Stimulated activated CD8-positive, alpha-beta memory T cell treated with anti-CD3 and anti-CD28 coated beads, Interleukin-15, amount 100 ng/mL, for 4 hours (primary cell): Measurements from ENCODE around the gene DNAJC5.
A peak's percentile ranks its signal among the peaks of the same experiment; 100 is the strongest.
"Not testable (repeated sequence)": the region's sequence is repeated elsewhere in the genome, so short reads cannot be mapped to it uniquely, and the experiment has no call there.

Source experiments
- DNase-seq, 2 donors: peaks; one replicate each; pipeline ENCODE4 v3.0.0-alpha.2; 2020; ENCODE audit warnings: low read depth in 2 of 2

Gene DNAJC5, protein sequence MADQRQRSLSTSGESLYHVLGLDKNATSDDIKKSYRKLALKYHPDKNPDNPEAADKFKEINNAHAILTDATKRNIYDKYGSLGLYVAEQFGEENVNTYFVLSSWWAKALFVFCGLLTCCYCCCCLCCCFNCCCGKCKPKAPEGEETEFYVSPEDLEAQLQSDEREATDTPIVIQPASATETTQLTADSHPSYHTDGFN

DNA sequence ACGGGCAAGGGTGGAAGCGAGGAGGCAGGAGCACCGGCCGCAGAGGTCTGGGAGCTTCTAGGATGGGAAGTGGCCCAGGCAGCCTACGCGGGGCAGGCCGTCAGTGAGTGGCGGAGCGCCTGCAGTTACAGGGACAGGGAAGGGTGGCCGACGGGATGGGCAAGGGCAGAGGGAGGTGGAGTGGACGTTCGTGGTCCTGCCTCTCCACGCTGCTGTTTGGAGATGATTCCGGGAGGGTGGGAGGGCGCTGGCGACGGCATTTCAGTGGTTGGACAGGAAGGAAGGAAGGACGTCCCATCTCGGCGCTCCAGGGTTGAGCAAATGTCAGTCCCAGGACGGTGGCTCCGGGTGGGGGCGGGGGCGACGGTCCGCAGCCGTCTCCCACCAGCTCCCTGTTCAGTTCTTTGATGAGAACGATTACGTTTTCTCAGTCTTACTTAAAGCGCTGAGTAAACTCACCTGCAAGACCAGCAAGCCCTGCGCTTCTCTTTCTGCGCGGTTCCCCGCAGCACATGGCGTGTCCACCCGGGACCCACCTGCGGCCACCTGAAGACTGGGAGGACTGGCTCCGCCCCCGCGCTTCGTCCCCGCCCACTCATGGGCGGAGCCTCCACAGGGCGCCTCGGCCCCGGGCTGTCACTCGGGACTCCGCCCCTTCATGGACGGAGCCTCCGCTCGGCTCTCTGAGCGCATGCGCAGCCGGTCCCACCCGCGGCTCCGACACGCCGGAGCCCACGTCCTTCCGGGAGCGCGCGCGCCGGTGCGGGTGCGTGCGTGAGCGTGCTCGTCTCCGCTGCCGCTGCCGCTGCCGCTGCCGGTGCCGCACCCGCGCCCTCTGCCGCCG is at the start of gene DNAJC5:
Gene DNAJC5 (plus strand): TSS at position 769 of the 844 bp plus-strand sequence. CDS start 33,220 bp downstream, outside the sequence.
- DNase-seq, result peak; percentile 89 to 94

DNA sequence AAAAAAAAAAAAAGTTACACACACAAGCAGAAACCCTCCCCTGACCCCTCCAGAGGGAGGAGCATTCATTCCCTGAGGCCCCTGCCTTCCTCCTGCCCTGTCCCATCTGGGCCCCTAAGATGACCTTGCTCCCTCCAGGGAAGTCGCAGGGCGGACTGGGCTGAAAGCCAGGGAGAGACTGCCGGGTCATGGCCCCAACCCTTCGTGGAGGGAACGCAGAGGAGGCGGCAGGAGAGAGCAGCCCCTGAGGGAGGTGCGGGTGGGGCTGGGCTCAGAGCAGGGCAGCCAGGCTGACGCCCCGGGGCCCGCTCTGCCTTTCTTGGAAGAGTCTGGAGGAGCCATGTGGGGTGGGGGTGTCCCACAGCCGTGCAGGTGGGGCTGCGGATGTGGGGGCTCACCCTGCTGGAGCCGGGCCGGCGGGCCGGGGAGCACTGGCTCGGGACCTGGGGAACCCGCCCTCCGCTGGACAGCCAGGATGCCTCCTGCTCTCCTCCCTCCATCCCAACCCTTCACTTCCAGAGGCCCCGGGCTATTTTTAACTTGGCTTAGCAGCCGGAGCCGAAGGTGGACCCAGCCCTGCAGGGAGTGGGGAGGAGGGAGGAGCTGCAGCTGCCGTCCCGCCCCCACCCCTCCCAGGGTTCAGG is 48.7 kb upstream of the DNAJC5 start:
- no peak for DNase-seq

DNA sequence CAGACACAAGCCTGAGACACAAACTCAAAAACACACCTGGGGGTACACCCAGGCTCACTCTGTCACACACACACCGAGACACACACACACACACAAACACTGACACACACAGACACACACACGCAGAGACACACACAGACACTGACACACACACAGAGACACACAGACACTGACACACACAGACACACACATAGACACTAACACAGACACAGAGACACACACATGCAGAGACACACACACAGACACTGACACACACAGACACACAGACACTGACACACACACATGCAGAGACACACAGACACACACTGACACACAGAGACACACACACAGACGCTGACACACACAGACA is 48.1 kb upstream of the DNAJC5 start:
- no peak for DNase-seq

DNA sequence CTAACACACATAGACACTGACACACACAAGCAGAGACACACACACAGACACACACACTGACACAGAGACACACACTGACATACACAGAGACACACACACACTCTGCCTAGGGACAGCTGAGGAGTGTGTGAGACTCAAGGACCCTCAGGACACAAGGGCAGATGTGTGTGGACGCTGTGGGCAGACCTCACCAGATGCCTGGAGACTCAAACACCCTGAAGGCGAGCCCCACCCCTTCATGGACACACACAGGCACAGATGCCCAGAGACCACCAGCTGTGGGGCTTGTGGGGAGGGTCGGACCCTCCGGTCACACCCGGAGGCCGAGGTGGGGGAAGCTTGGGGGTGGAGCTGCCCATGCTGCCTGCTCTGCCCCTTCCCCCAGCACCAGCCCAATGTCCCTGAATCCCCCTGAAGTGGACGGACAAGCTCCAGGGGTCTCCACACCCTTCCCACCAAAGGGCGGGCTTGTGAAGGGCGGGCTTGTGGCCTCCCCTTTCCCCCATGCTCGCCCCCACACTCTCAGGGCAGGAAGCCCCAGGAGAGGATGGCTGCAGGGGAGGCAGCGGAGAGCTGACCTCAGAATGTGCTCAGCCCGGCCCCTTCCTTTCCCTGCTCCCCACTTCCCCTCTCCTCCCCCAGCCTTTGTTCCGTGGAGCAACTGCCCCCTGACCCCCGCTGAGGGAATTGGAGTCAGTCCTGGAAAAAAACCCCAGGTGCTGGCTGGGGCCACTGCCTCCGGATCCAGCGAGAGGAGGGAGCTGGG is 47.5 kb upstream of the DNAJC5 start:
- no peak for DNase-seq

DNA sequence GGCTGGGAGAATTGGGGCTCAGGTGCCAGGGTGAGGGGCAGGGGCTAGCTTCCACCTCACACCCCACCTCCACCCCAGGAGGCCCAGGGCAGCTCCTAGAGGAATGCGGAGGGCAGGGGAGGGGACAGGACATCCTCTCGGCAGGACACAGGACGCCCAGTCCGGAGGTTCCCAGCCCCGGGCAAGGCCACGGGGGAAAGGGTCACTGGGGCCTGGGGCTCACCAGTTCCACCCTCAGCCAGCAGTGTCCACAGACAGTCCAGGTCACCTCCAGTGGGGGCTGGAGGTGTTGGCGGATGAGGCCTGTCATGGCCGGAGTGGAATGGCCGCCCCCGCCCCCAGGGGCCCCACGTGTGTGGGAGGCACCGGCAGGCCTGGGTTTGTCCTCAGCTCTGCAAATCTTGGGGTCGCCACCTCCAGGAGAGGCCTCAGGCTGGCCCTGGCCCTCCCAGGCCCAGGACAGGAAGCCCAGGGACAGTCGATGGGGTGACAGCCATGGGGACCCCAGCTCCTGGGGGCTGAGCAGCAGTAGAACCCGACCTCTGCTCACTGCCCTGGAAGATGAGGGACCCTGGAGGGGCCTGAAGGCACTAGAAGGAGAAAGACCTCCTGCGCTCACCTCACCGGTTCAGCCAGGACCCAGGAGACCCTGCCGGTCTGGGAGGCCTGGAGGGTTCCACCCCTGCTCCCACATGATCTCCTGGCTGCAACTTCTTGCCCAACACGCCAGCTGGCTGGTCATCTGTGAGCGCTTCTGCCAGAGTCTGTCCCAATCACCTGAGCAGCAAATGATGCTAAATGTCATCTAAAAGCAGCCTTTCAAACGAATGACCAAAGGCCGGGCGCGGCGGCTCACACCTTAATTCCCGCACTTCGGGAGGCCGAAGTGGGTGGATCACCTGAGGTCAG is 46.7 kb upstream of the DNAJC5 start:
- DNase-seq, result no peak

DNA sequence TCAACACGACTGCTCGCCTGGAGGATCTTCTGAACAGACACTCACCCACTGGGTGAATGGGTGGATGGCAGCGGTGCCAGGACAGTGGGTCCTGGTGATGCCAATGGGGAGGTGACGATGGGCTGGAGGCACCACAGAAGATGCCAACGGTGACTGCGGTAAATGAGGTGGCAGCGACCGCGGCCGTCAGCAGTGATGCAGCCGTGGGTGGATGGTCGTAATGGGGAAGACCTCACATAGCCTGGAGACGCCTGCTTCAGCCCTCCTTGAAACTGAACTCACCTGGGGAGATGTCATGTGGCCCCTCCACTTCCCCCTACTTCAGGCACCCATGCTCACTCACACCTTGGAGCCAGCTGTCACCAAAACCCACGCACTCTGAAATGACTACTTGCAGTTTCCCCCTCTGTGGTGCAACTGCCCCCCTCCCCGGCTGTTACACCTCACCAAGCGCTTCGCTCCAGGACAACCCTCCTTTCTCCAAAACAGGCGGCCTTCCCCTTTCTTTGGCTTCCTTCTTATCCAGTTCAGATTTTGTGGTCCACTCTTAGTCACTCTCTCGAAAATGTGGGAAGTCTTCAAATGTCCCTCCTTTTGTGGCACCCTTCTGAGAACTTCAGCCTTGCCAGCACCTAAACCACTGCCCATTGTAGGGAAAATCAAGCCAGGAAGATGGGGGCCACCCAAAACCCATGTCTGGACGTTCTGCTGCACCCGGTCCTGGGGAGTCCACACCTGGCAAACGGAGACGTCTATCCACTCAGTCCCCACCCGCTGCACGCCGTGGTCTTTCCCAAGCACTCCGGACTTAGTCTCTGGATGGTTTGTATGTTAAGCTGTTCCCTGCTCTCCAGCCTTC is 44.0 kb upstream of the DNAJC5 start:
- no peak for DNase-seq

DNA sequence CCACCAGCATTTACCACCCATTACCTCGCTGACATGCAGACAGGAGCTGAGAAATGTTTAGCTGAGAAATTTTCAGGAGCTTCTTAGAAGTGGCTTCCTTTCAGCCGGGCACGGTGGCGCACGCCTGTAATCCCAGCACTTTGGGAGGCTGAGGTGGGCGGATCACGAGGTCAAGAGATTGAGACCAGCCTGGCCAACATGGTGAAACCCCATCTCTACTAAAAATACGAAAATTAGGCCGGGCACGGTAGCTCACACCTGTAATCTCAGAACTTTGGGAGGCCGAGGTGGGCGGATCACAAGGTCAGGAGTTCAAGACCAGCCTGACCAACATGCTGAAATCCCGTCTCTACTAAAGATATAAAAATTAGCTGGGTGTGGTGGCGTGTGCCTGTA is 43.4 kb upstream of the DNAJC5 start:
- not testable (repeated sequence) for DNase-seq

DNA sequence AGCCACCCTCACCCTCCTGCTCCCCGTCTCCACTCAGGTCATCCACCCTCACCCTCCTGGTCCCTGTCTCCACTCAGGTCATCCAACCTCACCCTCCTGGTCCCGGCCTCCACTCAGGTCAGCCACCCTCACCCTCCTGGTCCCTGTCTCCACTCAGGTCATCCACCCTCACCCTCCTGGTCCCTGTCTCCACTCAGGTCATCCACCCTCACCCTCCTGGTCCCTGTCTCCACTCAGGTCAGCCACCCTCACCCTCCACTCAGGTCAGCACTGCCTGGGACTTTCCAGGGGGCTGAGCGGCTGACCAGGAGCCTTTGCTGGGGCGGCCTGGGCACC is 41.2 kb upstream of the DNAJC5 start:
- not testable (repeated sequence) for DNase-seq

DNA sequence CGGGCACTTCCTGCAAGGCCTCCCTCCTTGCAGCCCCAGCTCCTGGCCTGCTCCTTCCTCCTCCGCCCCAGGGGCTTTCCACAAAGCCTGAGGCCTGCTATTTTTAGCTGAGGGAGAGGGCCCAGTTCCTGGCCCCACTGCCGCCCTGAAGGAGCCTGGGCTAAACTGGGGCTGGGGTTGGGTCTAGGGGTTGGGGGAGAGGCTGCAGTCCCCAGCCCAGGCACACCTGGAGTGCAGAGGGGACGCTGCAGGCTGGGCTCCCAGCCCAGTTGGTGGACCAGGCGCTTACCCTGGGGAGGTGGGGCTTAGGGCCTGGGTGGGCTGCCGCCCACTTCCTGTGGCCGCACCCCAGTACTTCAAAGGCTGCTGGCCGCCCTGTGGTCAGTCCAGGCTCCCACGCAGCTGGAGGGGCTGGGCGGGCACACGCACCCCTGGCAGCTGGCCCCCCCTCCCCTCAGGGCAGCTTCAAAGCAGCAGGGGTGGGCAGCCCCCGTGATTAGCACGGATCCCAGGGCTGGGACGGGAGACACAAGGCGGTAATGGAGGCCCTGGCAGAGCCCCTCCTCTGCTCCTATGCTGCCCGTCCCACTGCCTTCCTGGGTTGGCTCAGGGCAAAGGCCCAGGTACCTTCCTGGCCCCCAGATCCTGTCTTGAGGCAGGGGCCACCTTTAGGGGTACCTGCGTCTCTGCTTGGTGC is 40.7 kb upstream of the DNAJC5 start:
- DNase-seq, result no peak

DNA sequence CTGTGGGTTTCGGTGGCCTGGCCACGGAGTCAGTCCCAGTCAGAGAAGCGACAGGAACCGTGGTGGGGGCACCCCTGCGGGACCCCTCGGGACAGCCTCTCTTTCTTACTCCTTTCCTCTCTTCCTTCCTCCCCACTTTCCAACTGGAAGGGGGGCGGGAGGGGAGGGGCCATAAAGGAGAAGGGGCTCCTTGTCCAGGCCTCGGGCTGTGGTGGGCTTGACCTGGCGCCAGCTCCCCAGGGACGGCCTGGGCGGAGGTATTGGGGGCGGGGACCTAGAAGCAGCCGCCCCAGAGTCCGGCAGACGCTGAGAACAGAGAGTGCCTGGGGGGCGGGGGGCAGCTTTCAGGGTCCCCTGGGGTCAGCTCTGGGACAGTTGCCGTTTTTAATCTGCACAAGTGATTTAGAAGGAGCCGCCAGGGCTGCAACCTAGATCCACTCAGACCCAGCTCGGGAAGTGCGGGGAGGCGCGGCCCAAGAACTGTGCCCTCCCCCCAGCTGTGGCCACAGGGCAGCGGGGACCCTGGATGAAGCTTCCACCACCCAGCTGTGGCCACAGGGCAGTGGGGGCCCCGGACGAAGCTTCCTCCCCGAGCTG is 40.1 kb upstream of the DNAJC5 start:
- no peak for DNase-seq

DNA sequence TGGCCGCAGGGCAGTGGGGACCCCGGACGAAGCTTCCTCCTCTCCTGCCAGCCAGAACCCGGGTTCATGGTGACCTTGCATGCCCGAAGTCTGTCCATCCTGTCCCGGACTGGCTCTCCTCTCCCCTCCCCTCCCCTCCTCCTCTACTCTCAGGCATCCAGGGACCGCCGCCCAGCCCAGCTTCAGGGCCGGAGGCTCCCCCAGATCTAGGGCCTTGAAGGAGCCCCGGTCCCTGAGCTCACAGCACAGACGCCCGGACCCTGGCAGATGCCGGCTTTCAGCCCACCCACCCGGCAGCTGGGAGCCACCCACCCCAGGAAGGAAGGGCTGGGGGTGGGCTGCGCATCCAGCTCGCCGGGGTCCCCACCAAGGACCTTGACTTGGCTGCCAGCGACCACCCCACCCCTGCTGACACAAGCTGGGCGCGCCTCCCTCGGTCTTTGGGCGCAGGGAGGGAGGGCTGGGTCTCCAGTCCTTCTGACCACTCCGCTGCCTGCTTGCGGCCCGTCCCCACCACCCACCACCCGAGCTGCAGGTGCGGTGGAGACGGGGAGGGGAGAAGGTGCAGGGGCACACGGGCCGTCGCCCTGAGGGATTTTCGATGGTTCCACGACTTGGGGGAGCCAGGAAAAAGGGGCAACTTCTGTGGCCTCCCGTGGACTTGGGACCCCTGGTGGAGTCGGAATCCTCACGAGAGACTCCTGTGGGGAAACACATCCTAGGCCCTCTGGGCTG is 39.4 kb upstream of the DNAJC5 start:
- DNase-seq, result no peak

DNA sequence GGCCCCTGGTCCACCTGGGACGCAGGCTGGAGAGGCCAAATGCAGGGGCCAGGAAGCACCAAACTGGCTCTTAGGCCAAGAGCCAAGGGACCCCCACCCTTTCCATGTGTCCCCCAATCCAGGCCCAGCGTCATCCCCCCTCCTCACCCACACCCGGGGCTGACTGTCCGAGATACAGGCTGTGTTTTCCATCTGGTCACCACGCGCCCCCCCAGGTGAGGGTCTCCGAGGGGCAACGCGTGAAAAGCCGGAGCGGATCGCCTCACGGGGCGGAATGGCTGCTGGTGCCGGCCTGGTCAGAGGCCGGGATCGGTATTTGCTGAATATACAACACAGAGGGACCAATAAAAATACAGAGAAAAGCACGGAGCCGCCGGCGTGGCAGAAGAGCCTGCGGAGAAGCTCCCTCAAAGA is 38.8 kb upstream of the DNAJC5 start:
- DNase-seq, result no peak

DNA sequence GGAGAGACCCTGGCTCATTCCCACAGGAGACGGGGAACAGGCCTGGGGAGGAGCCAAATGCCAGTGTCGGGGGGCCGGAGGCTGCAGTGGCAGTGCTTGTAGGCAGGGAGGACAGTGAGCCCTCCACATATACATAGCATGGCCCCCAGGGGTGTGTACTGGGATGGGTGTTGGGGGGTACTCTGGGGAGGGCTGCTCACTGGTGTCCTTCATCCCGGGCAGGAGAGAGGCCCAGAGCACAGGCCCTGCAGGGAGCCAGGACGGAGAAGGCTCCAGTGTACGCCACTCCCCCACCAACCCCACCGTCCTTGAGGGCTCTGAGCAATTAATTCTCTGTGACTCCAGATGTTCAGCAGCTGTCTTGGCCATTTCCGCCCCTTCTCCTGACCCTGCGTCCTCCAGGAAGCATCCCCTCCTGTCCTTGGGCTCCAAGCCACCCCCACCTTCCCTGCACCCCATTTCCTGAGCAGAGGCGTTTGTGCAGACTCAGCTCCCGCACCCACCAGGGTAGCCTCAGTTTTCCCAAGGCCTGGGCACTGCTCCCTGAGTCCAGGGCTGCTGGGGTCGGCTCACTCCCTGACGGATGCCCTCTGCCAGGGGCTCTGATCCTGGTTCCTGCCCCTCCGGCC is 37.0 kb upstream of the DNAJC5 start:
- DNase-seq, result no peak

DNA sequence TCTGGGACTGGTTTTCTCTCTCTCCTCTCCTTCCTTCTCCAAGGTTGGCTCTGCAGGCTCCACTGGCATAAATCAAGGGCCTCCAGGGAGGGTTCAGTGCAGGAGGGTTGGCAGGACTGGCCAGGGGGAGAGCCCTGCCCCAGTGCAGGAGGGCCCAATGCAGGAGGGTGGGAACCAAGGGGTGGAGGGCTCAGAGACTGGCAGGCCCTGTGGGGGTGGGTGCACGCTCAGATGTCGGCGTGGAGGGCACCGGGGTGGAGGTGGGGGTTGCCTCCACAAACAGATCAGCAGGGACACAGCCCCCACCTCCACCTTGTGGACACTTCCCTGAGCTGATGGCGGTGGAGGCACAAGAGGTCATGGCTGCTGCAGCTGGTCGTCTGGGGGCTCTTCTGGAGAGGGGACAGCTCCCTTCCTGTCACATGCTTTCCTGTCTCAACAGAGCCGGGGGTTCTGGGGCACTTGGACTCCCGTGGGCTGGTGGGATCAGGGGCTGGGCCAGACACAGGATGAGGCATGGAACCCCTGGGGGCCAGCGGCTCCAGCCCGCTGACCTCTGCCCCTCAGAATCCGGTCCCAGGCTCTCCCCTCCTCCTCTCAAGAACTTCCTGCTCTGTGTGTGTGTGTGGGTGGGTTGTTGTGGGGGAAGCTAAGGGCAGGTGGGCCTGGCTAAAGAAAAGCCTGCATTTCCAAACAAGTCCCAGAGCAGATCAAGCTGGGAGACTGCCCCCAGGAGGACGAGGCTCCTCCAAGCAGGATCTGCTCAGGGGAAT is 36.3 kb upstream of the DNAJC5 start:
- DNase-seq, result no peak

DNA sequence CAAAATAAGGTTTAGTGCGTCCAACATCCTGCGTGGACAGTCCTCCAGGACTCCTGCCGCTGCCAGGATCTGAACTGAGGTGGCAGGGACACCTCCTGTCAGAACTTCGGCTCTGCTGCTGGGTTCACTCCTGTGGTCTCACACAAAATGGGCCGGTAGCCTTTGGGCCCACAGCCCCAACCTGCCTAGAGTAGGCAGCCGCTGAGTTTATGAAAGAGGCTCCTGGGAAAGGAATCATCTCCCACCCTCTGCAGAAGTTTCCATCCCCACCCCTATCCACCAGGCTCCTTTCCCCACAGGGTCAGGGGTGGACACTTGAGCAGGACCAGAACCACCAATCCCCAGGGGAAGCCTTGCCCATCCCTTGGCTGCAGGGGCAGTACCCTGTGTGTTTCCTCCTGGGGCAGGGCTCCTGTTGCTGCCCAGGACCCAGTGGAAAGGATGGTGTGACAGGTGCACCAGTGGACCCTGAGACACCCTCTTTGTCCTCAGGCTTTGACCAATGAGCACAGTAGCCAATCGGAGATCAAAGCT is 35.7 kb upstream of the DNAJC5 start:
- DNase-seq, result no peak

DNA sequence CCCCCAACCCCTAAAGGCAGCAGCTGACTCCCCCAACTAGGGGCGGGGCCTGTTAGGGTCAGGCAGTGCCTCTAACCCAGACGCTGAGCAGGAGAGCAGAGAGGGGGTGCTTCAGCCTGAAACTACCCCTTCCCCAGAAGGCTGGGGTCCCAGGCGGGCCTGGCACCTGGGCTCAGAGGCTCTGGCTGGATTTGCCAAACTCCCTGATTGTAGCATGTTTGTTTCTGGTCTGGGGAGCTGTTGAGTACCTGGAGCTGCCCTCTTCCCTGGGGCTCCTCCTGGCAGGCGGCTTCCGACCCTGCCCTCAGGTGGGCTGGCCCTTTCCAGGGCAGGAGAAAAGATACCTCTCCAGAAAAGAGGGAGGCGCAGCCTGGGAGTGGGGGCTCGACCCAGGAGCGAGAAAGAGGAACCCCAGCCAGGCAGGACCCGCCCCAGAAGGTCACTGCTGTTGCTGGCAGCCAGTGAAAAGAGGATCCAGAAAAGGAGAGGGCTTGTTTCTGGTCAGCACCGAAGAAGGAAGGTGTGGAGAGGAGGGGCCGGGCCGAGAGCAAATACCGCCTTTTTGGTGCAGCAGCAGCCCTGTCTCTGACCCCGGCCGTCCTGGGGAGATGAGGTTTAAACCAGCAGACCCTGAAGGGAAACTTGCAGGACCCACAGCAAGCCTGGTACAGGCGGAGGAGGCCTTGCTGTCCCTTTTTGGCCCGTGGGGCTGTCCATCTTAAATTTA is 34.4 kb upstream of the DNAJC5 start:
- DNase-seq, result no peak
